GM12874 (cell line): Measurements from ENCODE around the gene PLCH2.

Experiments
- TF ChIP-seq, protein P1 (sequence below): IDR thresholded peaks from 2 replicates; pipeline ENCODE4 v1.5.1; 2011; ENCODE audit warnings: low read depth, mild to moderate bottlenecking, control low read depth, low read length, moderate library complexity; ENCODE audit not compliant: insufficient read depth

Gene PLCH2

DNA sequence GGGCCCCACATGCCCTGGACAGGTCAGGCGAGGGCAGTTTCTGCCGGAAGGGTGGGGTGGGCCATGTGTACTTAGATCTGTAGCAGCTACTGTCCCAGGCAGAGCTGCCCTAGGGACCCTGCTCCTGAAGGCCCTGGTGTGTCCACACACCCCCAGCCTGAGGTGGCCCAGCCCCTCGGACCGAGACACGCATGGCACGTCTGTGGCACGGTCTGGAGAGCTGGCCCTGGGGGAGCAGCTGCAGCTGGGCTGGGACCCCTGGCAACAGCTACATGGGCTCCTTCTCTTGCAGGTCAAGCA is 25.7 kb downstream of the PLCH2 start:
- TF ChIP-seq, protein P1, sequence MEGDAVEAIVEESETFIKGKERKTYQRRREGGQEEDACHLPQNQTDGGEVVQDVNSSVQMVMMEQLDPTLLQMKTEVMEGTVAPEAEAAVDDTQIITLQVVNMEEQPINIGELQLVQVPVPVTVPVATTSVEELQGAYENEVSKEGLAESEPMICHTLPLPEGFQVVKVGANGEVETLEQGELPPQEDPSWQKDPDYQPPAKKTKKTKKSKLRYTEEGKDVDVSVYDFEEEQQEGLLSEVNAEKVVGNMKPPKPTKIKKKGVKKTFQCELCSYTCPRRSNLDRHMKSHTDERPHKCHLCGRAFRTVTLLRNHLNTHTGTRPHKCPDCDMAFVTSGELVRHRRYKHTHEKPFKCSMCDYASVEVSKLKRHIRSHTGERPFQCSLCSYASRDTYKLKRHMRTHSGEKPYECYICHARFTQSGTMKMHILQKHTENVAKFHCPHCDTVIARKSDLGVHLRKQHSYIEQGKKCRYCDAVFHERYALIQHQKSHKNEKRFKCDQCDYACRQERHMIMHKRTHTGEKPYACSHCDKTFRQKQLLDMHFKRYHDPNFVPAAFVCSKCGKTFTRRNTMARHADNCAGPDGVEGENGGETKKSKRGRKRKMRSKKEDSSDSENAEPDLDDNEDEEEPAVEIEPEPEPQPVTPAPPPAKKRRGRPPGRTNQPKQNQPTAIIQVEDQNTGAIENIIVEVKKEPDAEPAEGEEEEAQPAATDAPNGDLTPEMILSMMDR: no peak

DNA sequence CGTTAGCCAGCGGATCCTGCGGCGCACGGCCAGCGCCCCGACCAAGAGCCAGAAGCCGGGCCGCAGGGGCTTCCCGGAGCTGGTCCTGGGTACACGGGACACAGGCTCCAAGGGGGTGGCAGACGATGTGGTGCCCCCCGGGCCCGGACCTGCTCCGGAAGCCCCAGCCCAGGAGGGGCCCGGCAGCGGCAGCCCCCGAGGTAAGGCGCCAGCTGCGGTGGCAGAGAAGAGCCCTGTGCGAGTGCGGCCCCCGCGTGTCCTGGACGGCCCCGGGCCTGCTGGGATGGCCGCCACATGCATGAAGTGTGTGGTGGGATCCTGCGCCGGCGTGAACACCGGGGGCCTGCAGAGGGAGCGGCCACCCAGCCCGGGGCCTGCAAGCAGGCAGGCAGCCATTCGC is 26.1 kb downstream of the PLCH2 start:
- TF ChIP-seq, protein P1: no peak

- TF ChIP-seq, protein P1: no peak
Observed at GRCh38 chr1:2502661-2503553, 26.8 kb downstream of the PLCH2 start.

DNA sequence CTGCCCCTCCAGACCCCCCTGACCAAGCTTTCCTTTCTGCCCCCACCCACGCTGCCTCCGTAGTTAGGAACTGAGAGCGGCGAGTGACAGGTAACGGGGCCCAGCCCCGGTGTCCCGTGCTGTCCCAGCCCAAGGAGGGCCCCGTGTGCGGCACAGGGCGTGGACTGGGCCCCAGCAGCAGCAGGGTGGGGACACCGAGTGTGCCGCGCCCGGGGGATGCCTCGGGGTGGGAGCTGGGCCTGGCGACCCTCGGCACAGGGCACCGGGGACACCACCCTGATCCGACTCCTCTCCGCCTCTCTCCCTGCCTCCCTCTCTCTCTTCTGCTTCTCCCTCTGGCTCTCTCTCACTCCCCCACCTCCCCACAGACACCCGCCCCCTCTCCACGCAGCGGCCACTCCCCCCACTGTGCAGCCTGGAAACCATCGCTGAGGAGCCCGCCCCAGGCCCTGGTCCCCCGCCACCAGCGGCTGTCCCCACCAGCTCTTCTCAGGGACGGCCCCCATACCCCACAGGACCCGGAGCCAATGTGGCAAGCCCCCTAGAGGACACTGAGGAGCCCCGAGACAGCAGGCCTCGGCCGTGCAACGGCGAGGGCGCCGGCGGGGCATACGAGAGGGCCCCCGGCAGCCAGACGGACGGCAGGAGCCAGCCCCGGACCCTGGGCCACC is 27.6 kb downstream of the PLCH2 start:
- TF ChIP-seq, protein P1: no peak

DNA sequence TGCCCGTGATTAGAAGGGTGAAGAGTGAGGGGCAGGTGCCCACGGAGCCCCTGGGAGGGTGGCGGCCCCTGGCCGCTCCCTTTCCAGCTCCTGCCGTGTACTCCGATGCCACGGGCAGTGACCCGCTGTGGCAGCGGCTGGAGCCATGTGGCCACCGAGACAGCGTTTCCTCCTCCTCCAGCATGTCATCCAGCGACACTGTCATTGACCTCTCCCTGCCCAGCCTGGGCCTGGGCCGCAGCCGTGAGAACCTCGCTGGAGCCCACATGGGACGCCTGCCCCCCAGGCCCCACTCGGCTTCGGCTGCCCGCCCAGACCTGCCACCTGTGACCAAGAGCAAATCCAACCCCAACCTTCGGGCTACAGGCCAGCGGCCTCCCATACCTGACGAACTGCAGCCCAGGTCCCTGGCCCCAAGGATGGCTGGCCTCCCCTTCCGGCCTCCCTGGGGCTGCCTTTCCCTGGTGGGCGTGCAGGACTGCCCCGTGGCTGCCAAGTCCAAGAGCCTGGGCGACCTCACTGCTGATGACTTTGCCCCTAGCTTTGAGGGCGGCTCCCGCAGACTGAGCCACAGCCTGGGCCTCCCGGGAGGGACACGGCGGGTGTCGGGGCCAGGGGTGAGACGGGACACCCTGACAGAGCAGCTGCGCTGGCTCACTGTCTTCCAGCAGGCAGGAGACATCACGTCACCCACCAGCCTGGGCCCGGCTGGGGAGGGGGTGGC is 28.3 kb downstream of the PLCH2 start:
- TF ChIP-seq, protein P1: no peak

DNA sequence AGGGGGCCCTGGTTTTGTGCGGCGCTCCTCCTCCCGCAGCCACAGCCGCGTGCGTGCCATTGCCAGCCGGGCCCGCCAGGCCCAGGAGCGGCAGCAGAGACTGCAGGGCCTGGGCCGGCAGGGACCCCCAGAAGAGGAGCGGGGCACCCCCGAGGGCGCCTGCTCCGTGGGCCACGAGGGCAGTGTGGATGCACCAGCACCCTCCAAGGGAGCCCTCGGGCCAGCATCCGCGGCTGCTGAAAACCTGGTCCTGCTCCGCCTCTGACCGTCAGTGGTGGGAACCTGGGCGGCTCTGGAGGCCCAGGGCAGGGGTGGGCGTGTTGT is 28.8 kb downstream of the PLCH2 start:
- TF ChIP-seq, protein P1: no peak

- TF ChIP-seq, protein P1: no peak
Observed at GRCh38 chr1:2505461-2505994, 29.4 kb downstream of the PLCH2 start.
